Smooth muscle cell (in vitro differentiated cells): Measurements from ENCODE around the gene MRPS21. TPM values are rescaled to one million over a fixed set of nuclear protein-coding genes. Genes with fewer than 3 reads are reported as not detected.

ENCODE experiments used
- DNase-seq: peaks from one replicate; lab custom pipeline; 2025; ENCODE audit not compliant: unreplicated experiment; lab: John Stamatoyannopoulos, UW
- H2AFZ ChIP-seq: fragments of 200-600 bp; sonication (generic); 2 replicates; pipeline ENCODE4 v1.6.0; 2016; ENCODE audit warnings: antibody characterized with exemption, low read depth, mild to moderate bottlenecking
- H3F3A ChIP-seq: fragments of 200-600 bp; sonication (generic); 2 replicates; pipeline ENCODE4 v1.6.0; 2017; ENCODE audit warnings: antibody characterized with exemption, low read depth
- H3K27ac ChIP-seq: fragments of 200-600 bp; sonication (generic); 2 replicates; pipeline ENCODE4 v1.5.1; 2016; ENCODE audit warnings: low read depth, mild to moderate bottlenecking
- H3K27me3 ChIP-seq: fragments of 200-600 bp; sonication (generic); 2 replicates; pipeline ENCODE4 v1.6.1; 2016; ENCODE audit warnings: low read depth, mild to moderate bottlenecking
- H3K36me3 ChIP-seq: fragments of 200-600 bp; sonication (generic); 2 replicates; pipeline ENCODE4 v1.5.1; 2016; ENCODE audit warnings: low read depth
- H3K4me1 ChIP-seq: fragments of 200-600 bp; sonication (generic); 2 replicates; pipeline ENCODE4 v1.5.1; 2016; ENCODE audit warnings: low read depth
- H3K4me2 ChIP-seq: fragments of 200-600 bp; sonication (generic); 2 replicates; pipeline ENCODE4 v1.6.0; 2016; ENCODE audit warnings: mild to moderate bottlenecking
- H3K4me3 ChIP-seq: fragments of 200-600 bp; sonication (generic); 2 replicates; pipeline ENCODE4 v1.5.1; 2016; ENCODE audit warnings: mild to moderate bottlenecking
- H3K79me2 ChIP-seq: fragments of 200-600 bp; sonication (generic); 2 replicates; pipeline ENCODE4 v1.6.0; 2016; ENCODE audit warnings: low read depth, mild to moderate bottlenecking
- H3K9ac ChIP-seq: fragments of 200-600 bp; sonication (generic); 2 replicates; pipeline ENCODE4 v1.6.0; 2016; ENCODE audit warnings: low read depth
- H3K9me3 ChIP-seq: fragments of 200-600 bp; sonication (generic); replicated peaks from 2 replicates; pipeline ENCODE4 v1.5.1; 2016; ENCODE audit warnings: low read depth
- H4K20me1 ChIP-seq: fragments of 200-600 bp; sonication (generic); 2 replicates; pipeline ENCODE4 v1.6.0; 2016; ENCODE audit warnings: low read depth
- WGBS: methylation state at CpG from one replicate; pipeline ENCODE4 v1.1.7; 2016; ENCODE audit warnings: low lambda C conversion rate; 5-methylcytosine and 5-hydroxymethylcytosine counted together
- polyA plus RNA-seq: library from polyadenylated mRNA; unstranded; fragments of >200 nt; fragmentation: Nextera tagmentation; extraction: Ambion mirVana; gene quantifications from 2 replicates; pipeline ENCODE4 v1.2.1, GENCODE V29; 2016
- total RNA-seq: library from RNA; depleted of rRNA; stranded (reverse); fragments of >200 nt; gene quantifications from 2 replicates; pipeline ENCODE4 v1.2.3, GENCODE V29; 2014
- TF ChIP-seq, protein P1 (sequence below): fragments of 200-600 bp; sonication (generic); IDR thresholded peaks from 2 replicates; pipeline ENCODE4 v1.5.1; 2017; ENCODE audit warnings: borderline replicate concordance, mild to moderate bottlenecking, antibody characterized with exemption; ENCODE audit not compliant: insufficient read depth, poor library complexity, severe bottlenecking

Gene MRPS21
- total and polyA plus RNA-seq, 2 experiments from 2014 or later = 53.8 to 85.9 TPM

DNA sequence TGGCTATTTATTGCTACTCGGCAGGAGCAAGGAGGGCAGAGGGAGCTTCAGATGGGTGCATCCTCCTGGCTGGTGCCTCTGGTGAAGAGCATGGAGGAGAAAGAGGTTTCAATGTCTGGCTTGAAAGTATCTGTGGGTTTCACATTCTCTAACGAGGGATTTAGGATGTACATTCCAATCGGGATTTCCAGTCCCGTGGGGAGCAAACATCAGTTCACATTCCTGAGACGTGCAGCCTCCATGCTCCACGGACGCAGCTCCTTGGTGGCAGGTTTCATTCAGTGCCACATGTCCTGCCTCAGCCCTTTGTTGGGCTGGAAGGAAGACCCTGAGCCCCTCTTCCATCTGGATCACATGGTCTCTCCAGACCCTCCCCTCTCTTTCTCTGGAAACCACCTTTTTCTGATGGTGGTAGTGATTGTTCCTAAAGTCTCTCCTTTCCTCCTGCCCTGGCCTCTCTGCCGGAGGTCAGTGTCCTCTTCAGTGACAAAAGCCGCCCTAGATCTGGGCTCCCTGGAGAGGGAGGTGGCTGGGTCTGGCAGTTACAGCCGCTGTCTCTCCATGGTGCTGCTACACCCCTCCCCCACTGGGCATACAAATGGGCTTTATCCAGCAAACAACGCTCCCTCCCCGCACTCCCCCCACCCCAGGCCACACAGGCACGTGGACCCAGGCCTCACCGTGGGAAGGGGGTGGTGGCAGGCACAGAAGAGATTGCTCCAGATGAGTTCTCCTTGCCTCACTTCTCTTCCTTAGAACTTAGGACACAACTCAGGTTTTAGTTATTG is 36.9 kb upstream of the MRPS21 start:
- no peaks in the 10 kb centered on the region for H3K36me3 ChIP-seq
- 6% methylated on average over 14 of the region's 14 CpGs for WGBS
- no peaks in the 10 kb centered on the region for H4K20me1 ChIP-seq
- H3K4me3 ChIP-seq = peak overlapping the region; percentile 44
- H3K4me2 ChIP-seq = peak overlapping the region; percentile 86
- no peaks in the 10 kb centered on the region for H3K9me3 ChIP-seq
- H3K79me2 ChIP-seq = no peaks in the 10 kb centered on the region
- peak overlapping the region; percentile 75 for H2AFZ ChIP-seq
- TF ChIP-seq, protein P1, sequence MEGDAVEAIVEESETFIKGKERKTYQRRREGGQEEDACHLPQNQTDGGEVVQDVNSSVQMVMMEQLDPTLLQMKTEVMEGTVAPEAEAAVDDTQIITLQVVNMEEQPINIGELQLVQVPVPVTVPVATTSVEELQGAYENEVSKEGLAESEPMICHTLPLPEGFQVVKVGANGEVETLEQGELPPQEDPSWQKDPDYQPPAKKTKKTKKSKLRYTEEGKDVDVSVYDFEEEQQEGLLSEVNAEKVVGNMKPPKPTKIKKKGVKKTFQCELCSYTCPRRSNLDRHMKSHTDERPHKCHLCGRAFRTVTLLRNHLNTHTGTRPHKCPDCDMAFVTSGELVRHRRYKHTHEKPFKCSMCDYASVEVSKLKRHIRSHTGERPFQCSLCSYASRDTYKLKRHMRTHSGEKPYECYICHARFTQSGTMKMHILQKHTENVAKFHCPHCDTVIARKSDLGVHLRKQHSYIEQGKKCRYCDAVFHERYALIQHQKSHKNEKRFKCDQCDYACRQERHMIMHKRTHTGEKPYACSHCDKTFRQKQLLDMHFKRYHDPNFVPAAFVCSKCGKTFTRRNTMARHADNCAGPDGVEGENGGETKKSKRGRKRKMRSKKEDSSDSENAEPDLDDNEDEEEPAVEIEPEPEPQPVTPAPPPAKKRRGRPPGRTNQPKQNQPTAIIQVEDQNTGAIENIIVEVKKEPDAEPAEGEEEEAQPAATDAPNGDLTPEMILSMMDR = no peak
- H3K4me1 ChIP-seq = peaks cover 18% of the 10 kb centered on the region
- no peak overlapping the region for H3K9ac ChIP-seq
- peak overlapping the region; percentile 5 for H3K27ac ChIP-seq
- no peaks in the 10 kb centered on the region for H3F3A ChIP-seq
- no peak for DNase-seq
- H3K27me3 ChIP-seq = no peaks in the 10 kb centered on the region

DNA sequence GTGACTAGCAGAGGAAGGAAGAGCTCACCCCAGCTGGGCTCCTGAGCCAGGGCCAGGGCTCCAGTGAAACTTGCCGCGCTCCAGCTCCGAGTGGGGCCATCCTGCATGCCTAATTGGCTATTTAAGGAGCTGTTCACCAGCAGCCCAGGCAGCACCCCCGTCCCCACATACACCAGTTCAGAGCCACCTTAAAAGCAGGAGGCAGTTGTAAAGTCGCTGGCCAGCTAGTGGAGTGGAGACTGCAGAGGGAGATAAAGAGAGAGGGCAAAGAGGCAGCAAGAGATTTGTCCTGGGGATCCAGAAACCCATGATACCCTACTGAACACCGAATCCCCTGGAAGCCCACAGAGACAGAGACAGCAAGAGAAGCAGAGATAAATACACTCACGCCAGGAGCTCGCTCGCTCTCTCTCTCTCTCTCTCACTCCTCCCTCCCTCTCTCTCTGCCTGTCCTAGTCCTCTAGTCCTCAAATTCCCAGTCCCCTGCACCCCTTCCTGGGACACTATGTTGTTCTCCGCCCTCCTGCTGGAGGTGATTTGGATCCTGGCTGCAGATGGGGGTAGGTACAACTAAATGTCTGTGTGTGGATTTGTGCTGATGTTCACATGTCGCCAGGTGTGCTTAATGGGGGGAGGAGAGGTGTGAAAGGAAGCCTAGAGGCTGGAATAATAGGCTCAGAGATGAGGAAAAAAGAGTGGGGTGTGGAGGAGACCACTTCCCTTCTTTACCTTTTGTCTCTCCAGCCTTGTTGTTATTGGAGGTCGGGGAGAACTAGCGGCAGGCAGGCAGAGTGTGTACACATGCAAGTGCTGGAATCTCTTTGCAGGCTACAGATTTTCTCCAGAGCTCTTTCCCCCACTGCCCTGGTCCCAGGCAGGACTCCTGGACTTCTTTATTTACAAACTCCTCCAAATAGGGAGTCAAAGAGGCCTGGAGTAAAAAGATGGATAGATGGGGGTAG is 35.8 kb upstream of the MRPS21 start, which contains the start of gene CA14:
CA14 (plus strand) TSS at position 151 of the 962 bp plus-strand sequence; CDS start at position 506, 355 bp downstream.
- no peaks in the 10 kb centered on the region for H3K36me3 ChIP-seq
- peak within 1 kb of the TSS; percentile 75 for H2AFZ ChIP-seq
- 14% methylated on average over 13 of the region's 13 CpGs for WGBS
- TF ChIP-seq, protein P1 = no peak
- no peaks in the 10 kb centered on the region for H3F3A ChIP-seq
- H3K9me3 ChIP-seq = no peaks in the 10 kb centered on the region
- H4K20me1 ChIP-seq = no peaks in the 10 kb centered on the region
- peak within 1 kb of the TSS; percentile 86 for H3K4me2 ChIP-seq
- peaks cover 18% of the 10 kb centered on the region for H3K4me1 ChIP-seq
- DNase-seq = no peak
- H3K4me3 ChIP-seq = no peak within 1 kb of the TSS
- no peaks in the 10 kb centered on the region for H3K27me3 ChIP-seq
- no peak within 1 kb of the TSS for H3K27ac ChIP-seq
- no peak within 1 kb of the TSS for H3K9ac ChIP-seq
- H3K79me2 ChIP-seq = no peaks in the 10 kb centered on the region

- Histone ChIP-seq H3K4me1 (peaks cover 18% of the 10 kb centered on the region), H4K20me1 (no peaks in the 10 kb centered on the region), H3F3A (no peaks in the 10 kb centered on the region), H3K27me3 (no peaks in the 10 kb centered on the region), H3K36me3 (no peaks in the 10 kb centered on the region), H3K27ac (no peak overlapping the region), H3K79me2 (no peaks in the 10 kb centered on the region), H3K9ac (no peak overlapping the region), H3K9me3 (no peaks in the 10 kb centered on the region), H3K4me3 (no peak overlapping the region), H3K4me2 (no peak overlapping the region), H2AFZ (no peak overlapping the region)
- TF ChIP-seq, protein P1 = no peak
- DNase-seq = no peak
- 39% methylated on average over 4 of the region's 4 CpGs for WGBS
Measured at GRCh38 chr1:150259217-150259616, 34.4 kb upstream of the MRPS21 start.
